GM18508 (cell line): Measurements from ENCODE around the gene PARD3B.

ENCODE experiments used
- ATAC-seq: cut with Tn5 transposase; IDR thresholded peaks from one replicate; pipeline ENCODE4 v1.9.1; 2021; ENCODE audit warnings: moderate number of reproducible peaks; ENCODE audit not compliant: insufficient read depth, unreplicated experiment

PARD3B gene

DNA sequence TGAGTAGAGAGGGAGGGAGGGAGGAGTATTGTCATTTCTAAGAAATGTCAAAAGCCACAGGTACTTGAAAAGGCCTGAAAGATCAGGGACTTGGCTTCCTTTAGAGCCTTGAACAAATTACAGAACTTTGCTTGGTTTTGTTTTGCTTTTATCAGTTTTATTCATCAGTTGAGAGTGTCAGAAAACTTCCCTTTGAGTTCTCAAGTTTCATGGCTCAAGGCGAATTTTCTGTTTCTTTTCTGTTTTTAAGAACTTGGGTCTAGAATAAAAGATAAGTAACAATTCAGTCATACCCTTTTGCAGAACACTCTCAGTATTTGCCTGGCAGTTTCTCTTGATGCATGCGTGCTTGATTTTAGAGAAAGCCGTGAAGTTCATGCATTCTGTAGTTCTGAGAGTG, 531.9 kb downstream of the PARD3B start:
- no peak for ATAC-seq

DNA sequence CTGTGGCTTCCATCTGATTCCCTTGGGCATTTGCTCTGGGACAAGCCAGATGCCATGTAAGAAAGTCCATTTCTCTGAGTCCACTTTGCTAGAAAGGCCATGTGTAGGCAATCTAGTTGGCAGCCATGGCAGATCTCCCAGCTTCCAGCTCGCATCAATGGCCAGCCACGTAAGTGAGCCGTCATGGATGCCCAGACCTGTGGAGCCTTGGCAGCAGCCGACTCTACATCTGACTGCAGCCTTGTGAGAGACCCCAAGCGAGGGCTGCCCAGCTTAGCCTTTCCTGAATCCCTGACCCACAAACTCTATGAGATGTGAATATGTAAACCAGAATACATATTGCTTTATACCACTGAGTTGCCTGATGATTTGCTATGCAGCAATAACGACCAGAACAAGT, 533.5 kb downstream of the PARD3B start:
- ATAC-seq: no peak

DNA sequence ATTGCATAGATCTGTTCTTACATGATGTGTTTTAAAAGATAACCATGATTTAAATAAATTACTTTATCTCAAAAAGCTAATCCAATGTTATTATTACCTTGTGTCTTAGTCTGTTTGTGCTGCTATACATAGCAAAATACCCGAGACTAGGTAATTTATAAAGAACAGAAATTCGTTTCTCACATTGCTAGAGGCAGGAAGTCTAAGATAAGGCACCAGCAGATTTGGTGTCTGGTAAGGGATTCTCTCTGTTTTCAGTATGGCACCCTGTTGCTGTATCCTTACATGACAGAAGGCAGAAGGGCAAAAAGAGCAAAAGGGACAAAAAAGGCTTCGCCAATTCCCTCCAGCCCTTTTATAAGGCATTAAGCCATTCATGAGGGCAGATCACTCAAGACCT, 533.9 kb downstream of the PARD3B start:
- no peak for ATAC-seq

DNA sequence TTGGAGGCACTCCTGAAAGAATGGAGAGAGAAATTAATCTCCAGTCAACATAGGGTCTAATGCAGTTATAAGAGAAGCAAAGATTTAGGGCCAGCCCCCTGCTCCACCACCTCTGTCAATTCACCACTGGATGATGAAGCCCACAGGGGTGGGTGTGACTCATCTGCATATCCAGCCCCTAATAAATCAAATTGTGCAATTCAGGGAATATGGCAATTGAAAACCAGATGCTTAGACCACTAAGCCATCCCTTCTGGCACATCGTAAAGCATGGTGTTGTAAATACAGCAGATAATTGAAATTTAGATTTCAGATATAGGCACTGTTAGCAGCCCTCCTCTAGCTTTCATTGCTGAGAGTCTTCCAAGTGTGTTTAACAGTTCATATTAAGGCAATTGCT, 541.4 kb downstream of the PARD3B start:
- no peak for ATAC-seq

DNA sequence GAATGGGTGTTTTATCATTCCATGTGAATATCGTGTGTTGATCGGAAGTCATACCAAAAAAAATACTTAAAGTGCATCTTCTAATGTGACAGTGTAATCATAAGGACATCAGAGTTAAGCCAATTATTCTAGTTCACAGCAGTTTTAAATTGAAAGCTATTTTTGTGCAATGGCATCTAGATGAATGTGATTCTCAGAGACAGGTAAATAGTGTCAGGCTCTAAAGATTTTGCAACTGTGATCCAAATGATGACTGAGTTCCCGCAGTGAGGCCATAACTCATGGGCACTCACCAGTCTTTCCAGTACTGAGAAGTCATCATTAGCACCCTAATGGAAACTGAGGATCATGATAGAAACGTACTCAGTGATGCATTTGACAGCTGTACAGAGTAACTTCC, 542.6 kb downstream of the PARD3B start:
- no peak for ATAC-seq

DNA sequence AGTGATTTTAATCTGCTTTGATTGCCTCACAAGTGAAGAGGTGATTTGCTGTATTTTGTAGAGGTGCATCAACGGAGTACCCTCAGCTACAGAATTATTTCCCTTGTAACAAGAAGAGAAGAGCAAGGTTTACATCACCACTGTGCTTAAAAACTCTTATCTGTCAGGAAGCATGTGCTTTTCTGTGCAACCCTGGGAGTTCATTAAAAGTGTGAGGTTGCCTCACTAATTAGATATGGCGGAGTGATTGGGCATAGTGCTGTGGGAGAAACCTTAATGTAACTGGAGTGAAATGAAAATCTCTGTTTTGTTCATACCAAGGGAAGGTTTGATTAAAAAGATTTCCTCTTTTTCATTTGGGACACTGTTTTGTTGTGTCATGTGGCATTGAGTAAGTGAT, 544.7 kb downstream of the PARD3B start:
- no peak for ATAC-seq

DNA sequence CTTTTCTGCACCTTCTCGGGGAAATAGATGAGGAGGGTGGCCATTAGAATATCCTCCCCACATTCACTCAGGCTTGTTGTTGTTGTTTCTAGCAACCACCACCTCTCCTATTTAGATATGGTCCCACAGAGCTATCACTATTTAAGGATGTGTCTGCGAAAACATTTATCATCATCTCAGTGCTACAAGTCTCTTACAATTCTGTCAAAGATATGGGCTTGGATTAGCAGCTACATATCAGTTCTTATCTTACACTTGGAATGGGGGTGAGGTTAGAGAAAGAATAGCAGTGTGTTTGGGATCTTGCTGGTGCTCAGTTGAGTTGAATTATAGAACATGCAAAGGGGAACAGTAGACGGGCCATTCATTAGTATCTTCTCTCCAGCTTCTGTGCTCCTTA, 546.1 kb downstream of the PARD3B start:
- ATAC-seq: no peak

DNA sequence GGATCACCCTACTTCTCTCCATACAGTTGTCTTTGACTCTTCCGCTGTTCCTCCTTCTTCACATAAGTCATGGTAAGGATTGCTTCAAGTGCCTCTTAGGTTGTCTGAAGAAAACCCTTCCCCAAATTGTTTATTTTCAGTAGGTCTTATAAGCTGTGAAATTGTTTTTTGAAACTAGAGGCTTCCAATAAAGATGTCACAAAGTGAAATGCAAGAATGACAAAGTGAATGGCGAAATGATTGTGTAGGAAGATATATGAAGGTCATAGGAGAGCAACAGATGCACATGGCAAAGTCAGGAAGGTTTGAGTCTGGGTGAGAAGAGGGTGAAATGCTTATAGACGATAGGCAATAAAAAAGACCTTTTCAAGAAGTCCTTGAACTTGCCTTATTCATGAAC, 548.8 kb downstream of the PARD3B start:
- no peak for ATAC-seq

DNA sequence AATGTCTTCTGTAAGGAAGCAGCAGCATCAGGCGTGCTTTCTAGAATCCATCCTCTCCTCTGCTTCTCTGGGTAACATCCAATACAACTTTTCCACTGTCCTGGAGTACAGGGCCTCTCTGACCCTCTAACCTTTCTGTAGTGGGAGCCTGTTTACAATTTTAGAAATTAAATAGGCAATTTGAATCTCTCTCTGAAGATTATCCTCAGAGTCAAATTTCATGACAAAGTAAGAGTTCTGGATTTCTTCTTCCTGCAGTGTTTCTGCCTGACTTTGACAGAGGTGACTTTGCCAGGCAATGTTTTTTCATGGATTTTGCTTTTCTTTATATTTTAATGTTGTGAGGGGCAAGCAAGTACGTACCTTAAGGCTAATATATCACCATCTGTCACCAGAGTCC, 558.4 kb downstream of the PARD3B start:
- ATAC-seq: no peak

DNA sequence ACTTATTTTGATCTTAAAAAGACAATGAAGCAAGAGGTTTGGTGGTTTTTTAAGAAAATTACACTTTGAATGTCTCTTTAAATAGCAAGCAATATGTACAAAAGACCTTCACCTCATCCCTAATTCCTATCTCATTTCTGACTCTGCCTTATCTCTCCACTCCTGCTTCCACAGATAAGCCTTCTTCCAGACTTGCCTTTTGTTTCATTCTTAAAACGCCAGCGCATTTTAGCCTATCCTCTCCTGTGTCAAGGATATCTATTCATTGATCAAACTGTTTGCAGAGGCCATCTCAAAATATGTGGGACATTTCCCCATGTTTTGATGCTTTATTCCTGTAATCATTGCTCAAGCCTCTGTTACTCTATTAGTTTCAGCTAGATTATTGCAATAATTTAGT, 562.5 kb downstream of the PARD3B start:
- ATAC-seq: no peak

DNA sequence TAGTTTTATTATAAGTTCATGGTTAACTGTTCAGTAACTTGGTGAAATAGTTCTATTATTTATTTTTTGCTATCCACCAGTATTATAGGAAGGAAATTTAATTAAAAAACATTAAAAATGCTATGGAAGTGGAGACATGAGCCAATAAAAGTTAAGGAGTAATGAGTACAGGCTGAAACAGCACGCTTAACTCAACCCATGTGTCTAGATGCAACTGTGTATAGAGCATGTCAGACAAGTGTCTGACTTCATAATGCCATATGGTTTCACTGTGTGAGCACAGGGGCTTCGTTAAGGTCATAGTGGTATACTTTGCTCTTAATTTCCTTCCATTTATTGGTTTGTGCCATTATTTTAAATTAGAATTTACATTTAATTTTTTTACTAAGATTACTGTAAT, 570.2 kb downstream of the PARD3B start:
- ATAC-seq: no peak

DNA sequence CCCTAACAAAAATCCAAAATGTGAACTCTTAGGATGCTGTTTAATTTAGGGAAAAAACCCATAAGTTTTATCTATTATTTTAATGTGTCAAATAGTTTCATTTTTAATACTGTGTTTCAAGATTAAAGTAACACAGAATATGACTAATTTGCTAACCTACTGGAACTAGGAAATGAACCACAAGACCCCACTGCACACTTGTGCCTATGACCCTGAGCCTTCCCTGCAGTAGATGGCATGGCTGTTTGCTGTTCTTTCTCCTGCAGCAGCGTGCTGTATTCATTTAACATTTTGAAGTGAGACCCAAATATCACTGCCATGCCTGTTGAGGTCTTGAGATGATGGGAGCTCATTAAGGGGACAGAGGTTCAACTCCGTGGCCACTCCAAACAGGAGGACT, 571.9 kb downstream of the PARD3B start:
- no peak for ATAC-seq

DNA sequence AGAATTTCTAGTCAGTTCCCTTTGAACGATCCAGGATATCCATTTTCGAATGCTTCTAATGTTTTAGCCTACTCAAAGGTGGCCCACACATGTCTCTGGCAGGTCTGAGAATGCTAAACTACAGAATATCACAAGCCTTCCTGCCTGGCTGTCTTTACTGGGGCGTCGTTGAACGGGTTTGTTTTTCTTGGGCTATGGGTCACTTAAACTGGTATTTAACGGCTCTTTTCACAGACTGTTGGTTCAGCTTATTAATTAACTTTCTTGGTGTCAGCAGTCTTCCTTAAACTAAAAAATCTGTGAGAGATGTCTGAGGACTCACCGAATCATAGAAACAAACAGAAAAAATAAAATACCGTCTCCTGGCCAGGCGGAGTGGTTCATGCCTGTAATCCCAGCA, 573.9 kb downstream of the PARD3B start:
- no peak for ATAC-seq

DNA sequence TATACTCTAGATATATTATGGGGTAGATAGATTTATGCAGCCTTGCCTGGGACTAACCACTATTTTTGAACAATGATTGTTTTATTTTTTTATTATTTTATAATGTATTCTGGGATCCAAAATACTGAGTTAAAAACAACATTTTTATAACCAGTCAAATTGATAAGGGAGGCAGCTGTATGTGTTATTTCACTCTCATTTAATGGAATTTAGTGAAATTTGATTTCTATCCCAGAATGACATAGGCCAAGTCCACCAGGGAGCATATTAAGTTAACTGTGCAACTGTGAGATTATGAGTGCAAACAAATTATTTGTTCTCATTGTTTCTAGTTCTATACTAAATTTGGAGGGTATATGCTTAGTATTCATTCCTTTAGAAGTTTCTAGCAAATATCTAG, 583.5 kb downstream of the PARD3B start:
- no peak for ATAC-seq

DNA sequence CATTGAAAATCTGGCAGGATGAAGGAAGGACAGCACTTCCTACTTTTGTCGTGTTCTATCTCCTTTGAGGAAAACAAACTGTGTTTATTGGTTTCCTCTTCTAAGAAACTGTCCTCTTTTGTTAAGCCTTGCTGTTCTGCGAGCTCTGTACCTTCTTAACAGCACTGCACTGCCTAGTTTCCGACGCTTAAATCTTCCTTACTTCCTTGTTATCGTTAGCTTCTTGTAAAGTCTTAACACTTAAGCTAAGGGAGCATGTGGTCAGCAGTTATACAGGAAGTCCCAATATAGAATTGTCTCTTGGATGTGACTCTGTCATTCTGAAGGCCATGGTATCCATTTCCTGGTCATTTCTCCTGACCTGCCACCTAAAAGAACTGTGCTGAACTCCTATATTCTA, 584.3 kb downstream of the PARD3B start:
- no peak for ATAC-seq

DNA sequence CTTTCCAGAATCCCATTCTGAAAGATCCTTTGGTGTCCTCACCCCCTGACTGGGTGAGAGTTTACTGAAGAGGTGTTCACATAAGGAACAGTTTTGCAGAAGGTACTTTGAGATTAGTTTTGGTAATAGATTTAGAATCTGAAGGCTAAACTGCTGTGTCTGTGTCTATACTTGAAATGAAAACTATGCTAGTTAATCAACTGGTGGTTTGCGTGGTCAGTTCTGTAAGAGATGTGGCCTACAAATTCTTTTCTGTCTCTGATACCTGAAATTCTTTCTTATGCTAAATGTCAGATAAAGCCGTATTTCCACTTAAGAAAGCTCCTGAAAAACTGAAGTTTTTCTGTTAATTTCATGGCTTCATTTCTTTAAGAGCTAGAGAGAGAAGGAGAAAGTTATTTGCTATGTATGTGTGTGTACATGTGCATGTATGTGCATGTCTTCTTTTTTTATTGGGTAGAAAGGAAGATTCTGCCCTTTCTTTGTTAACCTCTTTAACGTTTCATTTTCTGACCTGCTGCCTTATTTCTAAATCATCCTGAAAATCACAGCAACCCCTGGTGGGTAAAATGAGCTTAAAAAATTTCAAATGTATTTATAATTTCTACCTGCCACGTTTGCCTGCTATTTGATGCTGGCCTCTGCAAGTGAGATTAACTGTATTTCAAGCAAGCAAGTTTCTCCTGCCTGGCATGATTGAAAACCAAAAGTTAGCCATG, 585.0 kb downstream of the PARD3B start:
- no peak for ATAC-seq

DNA sequence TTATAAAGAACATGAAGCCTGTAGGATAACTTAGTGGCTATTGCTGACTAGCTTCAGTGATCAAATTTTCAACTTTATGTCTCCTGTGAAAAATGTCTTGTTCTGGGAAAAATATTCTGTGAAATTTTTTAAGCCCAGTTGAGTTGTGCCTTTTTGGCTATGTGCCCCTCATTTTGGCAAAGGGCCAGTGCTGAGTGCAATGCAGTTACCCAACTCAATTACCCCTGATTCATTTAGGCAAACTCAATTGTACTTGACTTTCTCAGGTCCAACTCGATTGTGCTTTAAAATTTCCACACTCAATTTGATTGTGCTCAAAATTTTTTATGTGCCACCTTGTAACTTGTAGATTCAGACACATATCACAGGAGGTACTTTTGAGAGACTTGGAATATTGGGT, 588.3 kb downstream of the PARD3B start:
- no peak for ATAC-seq

DNA sequence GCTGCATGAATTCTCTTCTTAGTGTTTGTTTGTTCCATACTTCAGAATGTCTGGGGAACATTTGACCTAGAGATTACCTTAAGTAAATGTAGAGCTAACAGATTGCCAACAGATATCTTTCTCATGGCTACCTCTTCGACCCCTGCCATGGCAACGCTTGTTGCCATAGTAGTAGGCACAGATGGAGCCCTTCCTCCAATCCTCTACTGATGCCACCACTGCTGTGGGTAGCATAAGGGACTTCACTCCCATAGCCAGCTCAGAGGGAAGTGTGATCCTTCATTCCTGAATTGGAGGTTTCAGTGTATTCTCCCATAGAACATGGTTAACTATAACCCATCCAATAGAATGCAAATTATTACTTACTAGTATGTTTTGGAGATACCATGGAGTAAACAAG, 593.5 kb downstream of the PARD3B start:
- no peak for ATAC-seq

DNA sequence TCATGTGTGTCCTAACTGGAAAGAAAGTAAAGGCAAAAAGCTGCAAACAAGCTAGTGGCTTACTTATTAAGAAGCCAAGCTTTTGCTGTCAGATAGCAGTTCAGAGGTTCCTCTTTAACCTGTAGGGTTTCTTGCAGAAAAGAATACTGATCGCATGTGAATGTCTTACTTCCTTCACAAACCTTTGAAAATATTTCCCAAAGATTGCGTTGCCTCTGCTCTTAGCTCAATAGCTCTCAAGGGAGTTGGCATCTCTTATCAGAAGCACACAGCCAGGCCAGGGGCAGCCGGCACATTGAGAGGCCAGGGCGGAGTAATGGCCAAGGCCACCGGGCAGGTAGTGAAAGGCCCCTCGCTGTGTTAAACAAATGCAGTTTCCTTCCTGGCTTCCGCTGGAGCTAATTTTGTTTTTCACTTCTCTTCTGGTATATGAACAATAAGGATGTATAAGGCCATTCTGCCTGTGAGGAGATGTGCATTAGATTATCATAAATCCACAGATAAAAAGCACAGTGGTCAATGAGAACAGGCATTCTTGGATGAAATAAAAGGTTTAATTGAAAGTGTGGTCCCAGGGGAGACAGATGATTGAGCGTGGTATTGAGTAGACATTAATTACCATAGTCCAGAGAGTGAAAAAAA, 594.7 kb downstream of the PARD3B start:
- ATAC-seq: peak; percentile 50

DNA sequence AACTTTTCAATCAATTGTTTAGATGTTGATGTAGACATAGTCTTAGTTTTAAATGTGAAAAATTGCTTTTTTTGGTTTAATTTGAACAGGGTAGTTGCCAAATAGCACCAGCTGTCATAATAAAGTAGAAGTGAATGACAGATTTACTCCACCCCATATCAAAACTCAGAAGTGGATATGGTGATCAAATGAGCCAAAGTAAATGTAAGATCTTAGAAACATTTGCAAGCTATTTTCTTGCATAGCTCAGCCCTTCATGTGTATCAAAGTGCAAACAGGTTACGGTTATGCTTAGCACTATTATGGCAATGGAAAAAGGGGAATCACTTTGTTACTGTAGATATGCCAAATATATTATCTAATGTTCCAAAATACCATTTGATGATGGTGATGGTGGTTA, 596.1 kb downstream of the PARD3B start:
- ATAC-seq: no peak

DNA sequence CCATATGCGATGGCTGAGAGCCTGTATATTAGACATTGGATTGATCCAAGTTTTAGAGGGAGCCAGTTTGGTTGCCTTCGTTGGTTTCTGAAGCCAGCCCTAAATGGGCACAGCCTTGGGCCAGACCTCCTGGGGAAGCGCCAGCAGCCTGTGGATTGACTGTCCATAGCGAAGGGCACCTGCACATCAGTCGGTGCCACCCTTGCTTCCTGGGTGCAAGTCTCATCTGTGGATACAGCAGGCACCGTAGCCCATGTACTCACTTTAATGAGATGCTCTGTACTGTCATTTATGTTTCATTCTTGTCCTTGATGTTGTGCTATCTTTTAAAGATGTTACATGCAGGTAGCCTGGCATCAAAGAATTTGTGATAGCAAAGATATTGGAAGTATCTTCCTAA, 600.6 kb downstream of the PARD3B start:
- ATAC-seq: no peak

DNA sequence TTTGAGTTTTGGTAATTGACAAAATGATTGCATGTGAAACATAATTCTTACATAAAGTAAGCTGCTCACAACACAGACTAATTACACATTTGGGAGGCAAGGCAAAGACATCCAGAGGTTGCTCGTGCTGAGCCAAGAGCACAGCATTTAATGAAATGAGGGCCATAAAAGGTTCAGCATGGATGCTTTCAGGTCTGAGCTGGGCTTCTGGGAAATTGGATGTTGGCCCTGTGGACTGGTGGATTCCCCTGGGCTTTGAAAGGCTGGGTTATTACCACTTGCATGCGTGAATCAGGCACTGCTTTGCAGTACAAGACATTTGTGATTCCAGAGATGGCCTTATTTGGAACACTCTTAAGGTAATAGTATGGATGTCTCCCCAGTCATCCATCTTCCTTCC, 603.5 kb downstream of the PARD3B start:
- ATAC-seq: no peak
